Gastroesophageal sphincter (tissue), 4 donors: ENCODE results near the gene ZNF267. TPM values are rescaled to one million over a fixed set of nuclear protein-coding genes. Genes with fewer than 3 reads are reported as not detected.
"Not testable (repeated sequence)": the region's sequence is repeated elsewhere in the genome, so short reads cannot be mapped to it uniquely, and the experiment has no call there.

ENCODE experiments used
- ATAC-seq: fragments of 150-250 bp; one replicate; pipeline ENCODE4 v1.9.1; 2016; ENCODE audit warnings: mild to moderate bottlenecking, moderate library complexity
- H3K27ac ChIP-seq, 4 donors: fragments of 200-600 bp; sonication (generic) in 3 of 4; 1 replicate in 3 of 4; 2 replicates in 1 of 4; pipeline ENCODE4 v1.5.1; 2016 to 2019
- H3K27me3 ChIP-seq: fragments of 200-600 bp; sonication (generic); one replicate; pipeline ENCODE4 v1.5.1; 2019
- H3K36me3 ChIP-seq, 2 donors: fragments of 200-600 bp; sonication (generic); one replicate each; pipeline ENCODE4 v1.5.1; 2019; ENCODE audit warnings: control low read depth in 1 of 2
- H3K4me1 ChIP-seq, 3 donors: fragments of 200-600 bp; sonication (generic); 1 replicate in 2 of 3; 2 replicates in 1 of 3; pipeline ENCODE4 v1.5.1; 2016 to 2019; ENCODE audit warnings: control low read depth in 2 of 3
- H3K4me3 ChIP-seq, 2 donors: fragments of 200-600 bp; sonication (generic); one replicate each; pipeline ENCODE4 v1.5.1; 2019; ENCODE audit warnings: mild to moderate bottlenecking in 1 of 2, moderate library complexity in 1 of 2
- H3K9me3 ChIP-seq, 3 donors: fragments of 200-600 bp; sonication (generic); one replicate each; pipeline ENCODE4 v1.5.1; 2017 to 2019; ENCODE audit warnings: control low read depth in 2 of 3
- CTCF ChIP-seq, 4 experiments: fragments of 200-600 bp in 2 of 4; fragments of 450-650 bp in 2 of 4; sonication (generic) in 1 of 4; IDR thresholded peaks; one replicate each; pipeline ENCODE4 v1.5.1; 2017 to 2019; ENCODE audit warnings: antibody characterized with exemption in 4 of 4, mild to moderate bottlenecking in 2 of 4, moderate library complexity in 2 of 4
- EP300 ChIP-seq: sonication (generic); formaldehyde crosslinking; IDR thresholded peaks from one replicate; pipeline ENCODE4 v1.6.1; 2017; ENCODE audit warnings: antibody characterized with exemption, mild to moderate bottlenecking
- POLR2A ChIP-seq, 2 donors: fragments of 450-650 bp; IDR thresholded peaks; one replicate each; pipeline ENCODE4 v1.6.1; 2017; ENCODE audit warnings: antibody characterized with exemption in 2 of 2, mild to moderate bottlenecking in 2 of 2, moderate library complexity in 1 of 2
- POLR2AphosphoS5 ChIP-seq: sonication (generic); formaldehyde crosslinking; IDR thresholded peaks from one replicate; pipeline ENCODE4 v1.6.1; 2017; ENCODE audit warnings: antibody characterized with exemption
- WGBS, 2 donors: methylation state at CpG; one replicate each; pipeline ENCODE4 v1.1.5; 2018; ENCODE audit warnings: low coverage in 1 of 2; 5-methylcytosine and 5-hydroxymethylcytosine counted together
- total RNA-seq, 4 donors: library from RNA; depleted of rRNA; stranded (reverse); fragments of >200 nt; gene quantifications; one replicate each; pipeline ENCODE4 v1.1.0, GENCODE V29; 2016

ZNF267 gene
- total RNA-seq, 4 donors from 2014 or later = 5.2 to 12.8 (median 8.0) TPM

GRCh38 chr16:31893824-31894223 lies 20.2 kb downstream of the ZNF267 start:
- Histone ChIP-seq H3K27me3 (no peaks in the 10 kb centered on the region), H3K4me1 (no peaks in the 10 kb centered on the region), H3K9me3 (peaks cover 0 to 17% (median 5%) of the 10 kb centered on the region in 3 donors), H3K4me3 (no peak overlapping the region), H3K27ac (no peak overlapping the region), H3K36me3 (peaks cover 0 to 85% of the 10 kb centered on the region in 2 donors)
- ATAC-seq = no peak
- WGBS, 2 donors = 90% methylated on average over 1 of the region's 1 CpG; no CpG with 5 or more reads in 1 of the 2 donors
- TF ChIP-seq POLR2A (IDR thresholded peaks at IDR 0.05) (no peak), EP300 (no peak), POLR2AphosphoS5 (no peak), CTCF (IDR thresholded peaks at IDR 0.05) (no peak)

GRCh38 chr16:31897283-31897682 lies 23.7 kb downstream of the ZNF267 start:
- Histone ChIP-seq H3K9me3 (peaks cover 0 to 20% (median 5%) of the 10 kb centered on the region in 3 donors), H3K27me3 (no peaks in the 10 kb centered on the region), H3K4me1 (no peaks in the 10 kb centered on the region), H3K36me3 (peaks cover 0 to 74% of the 10 kb centered on the region in 2 donors), H3K27ac (no peak overlapping the region), H3K4me3 (no peak overlapping the region)
- no peak for ATAC-seq
- TF ChIP-seq POLR2A (IDR thresholded peaks at IDR 0.05) (no peak), EP300 (no peak), POLR2AphosphoS5 (no peak), CTCF (IDR thresholded peaks at IDR 0.05) (no peak)

GRCh38 chr16:31899505-31899904 lies 25.9 kb downstream of the ZNF267 start:
- no peaks in the 10 kb centered on the region for H3K4me1 ChIP-seq
- no peak for ATAC-seq
- H3K36me3 ChIP-seq = peaks cover 0 to 56% of the 10 kb centered on the region in 2 donors
- no peak overlapping the region for H3K27ac ChIP-seq
- H3K27me3 ChIP-seq = no peaks in the 10 kb centered on the region
- WGBS, 2 donors = 87 to 88% methylated on average over 2 of the region's 2 CpGs
- H3K4me3 ChIP-seq = no peak overlapping the region
- TF ChIP-seq POLR2A (IDR thresholded peaks at IDR 0.05) = no peak
- no peak for TF ChIP-seq CTCF (IDR thresholded peaks at IDR 0.05)
- TF ChIP-seq EP300 = no peak
- TF ChIP-seq POLR2AphosphoS5 = no peak
- peaks cover 0 to 33% (median 5%) of the 10 kb centered on the region in 3 donors for H3K9me3 ChIP-seq

GRCh38 chr16:31904571-31904970 lies 31.0 kb downstream of the ZNF267 start:
- H3K4me1 ChIP-seq, H3K4me3 ChIP-seq, ATAC-seq, H3K27ac ChIP-seq, H3K27me3 ChIP-seq: not testable (repeated sequence)
- Histone ChIP-seq H3K36me3 (peaks cover 0 to 45% of the 10 kb centered on the region in 2 donors), H3K9me3 (peaks cover 0 to 63% (median 0%) of the 10 kb centered on the region in 3 donors)
- WGBS, 2 donors = 100% methylated on average over 1 of the region's 3 CpGs

- H3K27me3 ChIP-seq = no peaks in the 10 kb centered on the region
- no peak for ATAC-seq
- peaks cover 4 to 97% (median 8%) of the 10 kb centered on the region in 3 donors for H3K9me3 ChIP-seq
- H3K36me3 ChIP-seq = peaks cover 22 to 63% of the 10 kb centered on the region in 2 donors
- H3K4me3 ChIP-seq = no peak overlapping the region
- no peaks in the 10 kb centered on the region for H3K4me1 ChIP-seq
- no CpG with 5 or more reads among the region's 1 CpG for WGBS, 2 donors
- H3K27ac ChIP-seq = no peak overlapping the region
- no peak for TF ChIP-seq CTCF (IDR thresholded peaks at IDR 0.05)
- no peak for TF ChIP-seq POLR2A (IDR thresholded peaks at IDR 0.05)
- TF ChIP-seq POLR2AphosphoS5 = no peak
- no peak for TF ChIP-seq EP300
Measured at GRCh38 chr16:31913668-31914067, 40.1 kb downstream of the ZNF267 start.
